SKM-1 (cell line): ENCODE results near the gene TFG.

ENCODE experiments used
- DNase-seq: peaks from one replicate; lab custom pipeline; 2025; ENCODE audit not compliant: unreplicated experiment; lab: John Stamatoyannopoulos, UW

The TFG gene

DNA sequence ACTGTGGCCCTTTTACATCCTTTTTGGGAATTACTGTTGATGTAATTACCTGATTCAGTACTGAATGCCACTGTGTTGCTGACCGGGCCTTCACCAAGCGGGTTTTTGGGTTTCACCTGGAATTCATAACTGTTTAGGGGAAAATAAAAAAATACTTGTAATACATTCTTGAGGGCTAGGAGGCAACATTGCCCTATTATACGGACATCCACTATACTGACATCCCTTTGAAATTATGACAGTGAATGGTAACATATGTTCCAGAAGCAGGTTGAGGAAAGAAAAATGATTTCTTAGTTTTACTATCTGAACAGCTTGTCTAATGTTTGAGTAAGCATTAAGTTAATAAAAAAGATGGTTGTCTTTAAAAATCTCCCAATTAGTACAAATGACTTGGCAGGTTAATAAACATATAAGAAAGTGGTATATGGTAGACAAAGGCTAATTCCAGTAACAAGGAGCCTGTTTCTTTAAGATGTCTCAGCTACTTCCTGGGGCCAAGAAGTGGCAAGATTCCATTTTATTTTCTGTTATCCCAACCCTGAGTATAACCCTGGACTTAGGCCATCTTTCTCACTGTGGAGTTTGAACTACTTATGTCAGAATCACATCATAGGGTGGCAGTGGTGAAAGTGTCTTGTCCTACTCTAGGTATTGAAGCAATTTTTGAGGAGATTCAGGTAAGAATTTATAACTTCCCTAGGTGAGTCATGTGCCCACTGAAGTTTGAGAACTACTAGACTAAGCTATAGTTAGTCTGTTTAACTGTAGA, 45.5 kb downstream of the TFG start:
- DNase-seq, result no peak

DNA sequence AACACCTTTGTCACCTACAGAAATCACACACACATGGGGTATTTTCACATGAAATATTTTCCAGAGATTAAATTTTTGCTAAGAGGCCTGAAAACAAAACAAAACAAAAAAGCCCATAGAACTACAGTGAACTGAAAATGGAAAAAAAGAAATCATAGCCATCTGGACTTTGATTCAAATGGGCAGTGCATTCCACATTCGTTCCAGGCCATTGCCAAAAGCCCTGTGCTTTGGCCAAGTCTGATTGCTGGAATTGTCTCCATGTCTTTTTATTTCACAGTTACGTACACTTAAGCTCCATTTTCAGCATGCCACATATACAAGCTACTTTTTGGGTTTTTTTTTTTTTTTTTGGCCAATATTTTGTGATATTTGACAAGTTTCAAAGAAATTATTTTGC, 47.1 kb downstream of the TFG start:
- DNase-seq, result no peak

- no peak for DNase-seq
Observed at GRCh38 chr3:100759159-100759558, 49.9 kb downstream of the TFG start.

- no peak for DNase-seq
Observed at GRCh38 chr3:100759950-100760349, 50.7 kb downstream of the TFG start.

DNA sequence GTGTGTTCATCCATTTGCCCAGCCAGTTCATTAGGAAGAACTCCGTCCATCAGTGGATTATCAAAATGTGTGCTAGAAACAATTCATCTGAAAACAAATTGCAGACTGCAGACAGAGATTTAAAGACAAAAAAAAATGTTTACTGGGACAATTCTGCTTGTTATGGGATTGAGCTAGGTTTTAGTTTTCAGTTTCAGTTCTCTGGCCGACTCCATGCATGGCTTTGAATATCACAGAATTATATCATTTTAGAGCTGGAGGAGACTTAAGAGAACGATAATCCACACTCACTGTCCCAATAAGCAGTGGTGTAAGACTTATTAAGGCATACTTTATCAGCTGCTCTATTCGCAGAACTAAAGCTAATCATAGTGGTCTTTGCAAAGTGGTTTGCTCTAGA, 51.1 kb downstream of the TFG start:
- DNase-seq, result no peak

DNA sequence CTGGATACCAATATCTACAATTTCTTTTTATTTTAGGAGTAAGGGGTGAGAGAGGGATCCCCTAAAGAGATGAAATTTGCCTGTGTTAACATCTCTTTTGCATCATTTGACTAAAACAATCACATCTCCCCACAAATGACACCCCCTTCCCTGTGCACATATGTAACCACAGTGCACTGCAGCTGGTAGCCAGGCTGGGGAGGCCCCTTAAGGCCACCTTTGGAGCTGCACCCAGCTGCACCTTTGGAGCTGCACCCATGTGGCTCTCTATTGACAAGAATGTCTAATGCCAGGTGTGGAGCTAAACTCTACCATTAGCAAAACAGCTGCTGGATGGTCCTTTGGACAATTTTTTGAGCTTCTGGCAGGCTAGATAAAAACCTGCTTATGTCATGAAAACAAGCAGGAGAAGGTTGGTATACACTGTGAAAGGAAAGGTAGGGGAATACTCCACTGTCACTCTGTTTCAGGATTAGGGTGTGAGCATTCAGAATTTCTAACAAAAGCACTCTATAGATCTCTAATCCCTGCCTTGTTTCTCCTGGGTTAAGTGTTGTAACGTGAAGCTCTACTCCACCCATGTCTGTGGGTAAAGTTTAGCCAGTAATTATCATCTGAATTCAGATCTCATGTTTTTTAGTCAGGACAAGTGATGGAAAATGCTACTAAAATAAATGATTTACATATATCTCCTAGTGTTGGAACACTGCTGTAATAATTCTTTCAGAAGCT, 52.1 kb downstream of the TFG start:
- no peak for DNase-seq

DNA sequence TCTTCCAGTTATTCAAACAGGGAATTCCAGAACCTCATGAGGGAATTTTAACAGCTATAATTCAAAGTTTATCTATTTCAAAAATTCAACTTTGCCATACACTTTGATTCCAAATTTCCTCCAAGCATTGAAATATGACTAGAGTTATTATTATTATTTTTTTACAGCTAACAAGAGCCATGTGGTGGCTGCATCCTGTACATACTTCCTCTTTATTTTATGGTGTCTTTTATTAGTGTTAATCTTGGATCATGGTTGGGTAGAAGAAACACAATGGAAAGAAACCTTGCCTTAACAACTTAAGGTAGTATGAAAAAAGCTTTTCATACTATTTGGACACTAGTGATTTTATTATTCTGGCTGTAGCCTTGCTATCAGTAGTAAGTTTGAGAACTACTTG, 52.7 kb downstream of the TFG start:
- DNase-seq, result no peak

GRCh38 chr3:100765437-100765975, 56.2 kb downstream of the TFG start:
- DNase-seq, result no peak

DNA sequence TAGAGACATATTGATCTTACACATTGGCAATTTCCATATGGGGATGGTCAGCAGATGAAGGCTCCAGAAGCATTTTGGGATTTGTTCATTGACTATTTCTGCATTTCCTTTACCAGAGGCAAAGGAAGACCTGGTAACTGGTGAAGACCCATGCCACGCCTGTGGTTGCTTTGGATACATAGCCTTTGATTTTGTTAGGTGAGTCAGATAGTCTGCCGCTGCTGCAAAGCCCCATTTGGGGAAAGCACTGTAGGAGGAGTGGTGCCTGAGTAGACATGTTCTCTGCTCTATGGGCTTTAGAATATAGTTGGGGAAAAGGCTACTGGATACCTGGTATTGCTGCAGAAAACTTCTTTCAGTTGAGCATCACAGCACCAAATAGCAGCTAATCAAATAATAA, 56.8 kb downstream of the TFG start:
- no peak for DNase-seq

- DNase-seq, result no peak
Observed at GRCh38 chr3:100769693-100770092, 60.4 kb downstream of the TFG start.

GRCh38 chr3:100775226-100775625, 65.9 kb downstream of the TFG start:
- no peak for DNase-seq

DNA sequence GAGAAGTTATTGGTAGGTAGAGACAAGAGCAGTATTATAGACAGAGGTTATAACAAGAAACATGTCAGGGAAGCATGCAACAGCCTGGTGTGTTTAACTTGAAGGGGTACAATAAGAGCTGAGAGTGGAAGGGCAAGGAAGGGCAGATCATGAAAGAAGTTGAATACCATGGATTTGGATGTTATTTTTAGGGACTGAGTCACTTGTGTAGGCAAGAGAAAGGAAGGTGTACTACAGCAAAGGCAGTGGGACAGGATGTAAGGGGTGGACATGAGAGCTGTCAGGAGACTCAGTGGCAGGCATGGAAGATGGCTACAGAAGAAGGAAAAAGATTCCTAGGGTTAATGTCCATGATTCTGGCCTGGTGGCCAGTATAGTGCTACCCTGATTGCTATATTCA, 66.4 kb downstream of the TFG start:
- DNase-seq, result no peak

- DNase-seq, result no peak
Observed at GRCh38 chr3:100776097-100776729, 66.9 kb downstream of the TFG start.

DNA sequence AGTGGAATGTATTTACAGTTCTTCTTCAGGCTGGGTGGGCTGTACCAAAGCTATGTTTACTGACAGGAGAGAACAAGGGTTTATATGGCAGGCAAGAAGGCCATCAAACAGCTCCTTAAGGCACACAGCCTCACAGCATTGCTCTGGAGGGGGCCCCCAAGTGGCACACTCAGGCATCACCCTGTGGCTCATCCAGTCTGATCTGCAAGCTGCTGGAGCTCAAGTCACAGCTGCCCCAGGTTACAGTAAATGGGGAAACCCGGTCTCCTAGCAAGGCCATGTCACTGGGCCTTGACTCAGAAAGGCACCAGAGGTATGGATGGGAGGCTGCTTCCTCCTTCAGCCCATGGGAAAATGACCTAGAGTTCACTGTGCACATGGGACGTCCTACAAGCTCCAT, 67.5 kb downstream of the TFG start:
- no peak for DNase-seq

DNA sequence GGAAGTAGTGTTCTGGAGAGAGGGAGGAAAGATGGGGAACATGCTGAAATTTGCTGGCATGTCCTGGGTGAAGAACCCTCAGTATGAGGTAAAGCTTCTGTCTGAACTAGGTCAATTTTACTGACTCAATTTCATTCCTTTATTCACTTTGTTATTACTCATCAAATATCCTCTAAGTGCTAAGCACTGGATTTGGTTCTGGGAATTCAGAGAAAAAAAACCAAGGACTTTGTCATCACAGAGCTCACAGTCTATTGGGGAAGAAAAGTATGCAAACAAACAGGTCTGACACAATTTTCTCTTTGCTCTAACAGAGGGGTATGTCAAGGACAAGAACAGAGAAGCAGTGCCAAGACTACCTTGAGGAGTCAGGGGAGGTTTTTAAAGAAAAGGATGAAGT, 68.0 kb downstream of the TFG start:
- no peak for DNase-seq

DNA sequence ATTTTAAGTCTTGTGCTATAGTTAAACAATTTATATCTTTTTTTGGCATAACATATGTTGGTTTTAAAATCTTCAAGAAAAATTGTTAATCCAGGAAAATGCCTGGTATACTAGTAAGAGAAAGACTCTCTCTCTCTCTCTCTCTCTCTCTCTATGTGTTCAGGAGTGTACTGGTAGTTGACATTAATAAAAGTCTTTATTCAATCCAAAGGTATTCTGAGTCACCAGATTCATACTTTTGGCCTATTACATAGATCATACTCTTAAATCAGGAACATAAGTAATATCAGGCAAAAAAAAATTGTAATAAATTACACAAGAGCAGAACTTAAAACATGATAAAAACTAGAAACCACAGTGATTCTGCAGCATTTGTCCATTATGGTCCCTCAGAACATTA, 70.2 kb downstream of the TFG start:
- DNase-seq, result no peak

DNA sequence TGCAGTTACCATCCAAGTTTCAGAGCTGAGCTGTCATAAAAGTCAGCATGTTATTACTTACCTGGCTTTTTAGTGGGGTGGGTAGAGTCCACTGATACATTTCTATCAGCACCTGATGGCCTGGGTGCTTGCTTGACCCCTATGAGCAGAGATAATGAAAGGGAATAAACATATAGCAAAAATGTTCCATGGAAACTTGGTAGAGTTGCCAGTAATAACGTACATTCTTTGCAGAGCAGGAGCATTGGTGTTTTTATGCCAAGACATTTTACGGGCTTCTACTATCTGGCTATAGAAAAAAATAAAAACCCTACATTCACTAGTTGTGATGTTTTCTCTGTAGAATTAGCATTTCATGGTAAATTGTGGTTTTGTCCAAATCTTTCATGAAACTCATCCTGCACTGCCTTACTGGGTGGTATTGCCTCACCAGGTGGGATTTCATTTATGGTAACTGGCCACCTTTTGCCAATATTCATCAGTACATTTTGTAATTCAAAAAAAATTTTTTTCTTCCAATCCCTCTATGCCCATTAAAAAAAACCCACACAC, 70.9 kb downstream of the TFG start:
- no peak for DNase-seq

- DNase-seq, result no peak
Observed at GRCh38 chr3:100781301-100781700, 72.0 kb downstream of the TFG start.

GRCh38 chr3:100782348-100782747, 73.1 kb downstream of the TFG start:
- no peak for DNase-seq

DNA sequence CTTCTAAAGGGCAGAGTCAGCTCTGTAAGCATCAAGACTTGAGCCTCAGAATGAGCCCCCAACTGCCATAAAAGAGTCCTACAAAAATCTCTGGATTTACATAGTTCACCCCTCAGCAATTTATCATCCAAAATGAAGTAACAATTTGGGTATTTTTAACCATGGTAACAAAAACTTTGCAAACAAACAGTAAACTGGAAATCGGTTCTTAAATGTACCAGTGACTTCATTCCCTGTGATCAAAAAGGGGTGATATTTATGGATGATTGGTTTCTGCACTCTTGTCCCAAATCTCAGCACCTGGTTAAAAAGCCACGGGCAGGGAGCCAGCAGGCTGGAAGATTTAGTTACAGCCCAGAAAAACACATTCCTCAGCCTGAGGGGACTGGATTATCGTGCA, 73.6 kb downstream of the TFG start:
- no peak for DNase-seq

GRCh38 chr3:100783619-100784018, 74.3 kb downstream of the TFG start:
- no peak for DNase-seq

DNA sequence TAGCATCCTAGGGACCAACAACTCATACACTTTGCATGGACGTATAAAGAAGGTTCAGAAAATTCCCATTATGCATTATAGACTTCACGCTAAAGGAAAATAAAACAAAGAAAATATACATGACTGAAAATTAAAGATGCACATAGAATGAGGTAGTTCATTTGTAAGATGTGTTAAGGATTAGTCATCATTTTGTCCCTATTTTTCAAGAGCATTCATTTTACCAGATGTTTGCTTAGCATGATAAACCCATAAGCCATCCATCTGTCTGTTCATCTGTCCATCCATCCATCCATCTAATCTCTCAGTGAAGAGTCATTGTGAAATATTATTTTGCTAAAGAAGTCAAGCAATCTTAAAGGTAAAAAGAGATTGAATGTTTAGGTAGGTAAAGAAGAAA, 80.3 kb downstream of the TFG start:
- no peak for DNase-seq
